ENCODE data around the gene CCDC54. TPM values are rescaled to one million over a fixed set of nuclear protein-coding genes. Genes with fewer than 3 reads are reported as not detected.

The CCDC54 gene
- polyA plus RNA-seq, 1 experiment, result not detected

DNA sequence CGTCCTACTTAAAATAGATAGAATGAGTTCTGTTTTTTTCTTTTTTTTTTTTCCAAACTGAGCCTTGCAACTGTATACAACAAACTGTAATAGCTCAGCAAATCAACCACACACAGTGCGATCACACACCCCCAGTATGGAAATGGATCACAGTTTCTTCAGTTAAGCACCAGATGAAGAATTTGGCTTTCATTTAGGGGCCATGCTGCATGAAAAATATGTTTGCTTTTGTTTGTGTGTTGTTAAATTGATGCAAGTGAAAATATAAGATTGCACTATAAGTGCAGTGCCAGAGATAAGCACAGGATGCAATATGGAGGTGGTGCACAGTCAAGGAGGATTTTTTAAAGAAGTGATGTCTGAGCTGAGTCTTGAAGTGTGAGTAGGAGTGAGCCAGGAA, 17.8 kb downstream of the CCDC54 start:
- H3K27me3 ChIP-seq (ENCODE audit: control insufficient read depth, insufficient read depth, low read length), result no peaks in the 10 kb centered on the region
- H3K4me3 ChIP-seq (ENCODE audit: low read depth, low read length), result no peak overlapping the region
- H3K9me3 ChIP-seq (ENCODE audit: control insufficient read depth, insufficient read depth, low read length), result no peaks in the 10 kb centered on the region
- H3K27ac ChIP-seq (ENCODE audit: low read depth, low read length), result no peak overlapping the region
- no peak for DNase-seq (ENCODE audit: low read depth, low spot score)
- TF ChIP-seq, protein P1, sequence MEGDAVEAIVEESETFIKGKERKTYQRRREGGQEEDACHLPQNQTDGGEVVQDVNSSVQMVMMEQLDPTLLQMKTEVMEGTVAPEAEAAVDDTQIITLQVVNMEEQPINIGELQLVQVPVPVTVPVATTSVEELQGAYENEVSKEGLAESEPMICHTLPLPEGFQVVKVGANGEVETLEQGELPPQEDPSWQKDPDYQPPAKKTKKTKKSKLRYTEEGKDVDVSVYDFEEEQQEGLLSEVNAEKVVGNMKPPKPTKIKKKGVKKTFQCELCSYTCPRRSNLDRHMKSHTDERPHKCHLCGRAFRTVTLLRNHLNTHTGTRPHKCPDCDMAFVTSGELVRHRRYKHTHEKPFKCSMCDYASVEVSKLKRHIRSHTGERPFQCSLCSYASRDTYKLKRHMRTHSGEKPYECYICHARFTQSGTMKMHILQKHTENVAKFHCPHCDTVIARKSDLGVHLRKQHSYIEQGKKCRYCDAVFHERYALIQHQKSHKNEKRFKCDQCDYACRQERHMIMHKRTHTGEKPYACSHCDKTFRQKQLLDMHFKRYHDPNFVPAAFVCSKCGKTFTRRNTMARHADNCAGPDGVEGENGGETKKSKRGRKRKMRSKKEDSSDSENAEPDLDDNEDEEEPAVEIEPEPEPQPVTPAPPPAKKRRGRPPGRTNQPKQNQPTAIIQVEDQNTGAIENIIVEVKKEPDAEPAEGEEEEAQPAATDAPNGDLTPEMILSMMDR (IDR thresholded peaks at IDR 0.05; ENCODE audit: low read depth, low read length), result no peak
- POLR2A ChIA-PET, result no interaction called here
- CTCF ChIA-PET, result interaction anchor here (1.3 to 2.5 kb wide), 2 partner anchors 26 to 35 kb away, joined by 3 to 9 read pairs; no protein-coding TSS in a partner anchor

DNA sequence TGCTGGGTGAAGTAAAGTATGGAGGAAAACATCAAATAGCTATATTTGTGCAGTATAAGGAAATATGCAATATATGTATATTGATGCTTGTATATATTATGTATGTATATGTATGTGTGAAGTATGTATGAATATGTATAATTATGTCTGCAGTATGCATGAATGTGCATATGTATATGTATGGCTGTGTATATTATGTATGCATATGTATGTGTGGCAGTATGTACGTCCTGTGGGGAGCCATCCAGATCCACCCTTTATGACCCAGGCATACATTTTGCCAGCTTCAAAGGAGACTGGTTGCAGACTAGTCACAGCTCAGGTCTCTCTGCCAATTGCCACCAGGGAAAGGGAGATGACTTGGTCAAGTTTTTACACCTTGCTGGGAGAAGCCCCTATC, 24.1 kb downstream of the CCDC54 start:
- ChIA-PET CTCF (interaction anchor here (3.2 to 3.4 kb wide), 2 partner anchors 20 to 130 kb away, joined by 16 to 23 read pairs; no protein-coding TSS in a partner anchor), POLR2A (no interaction called here)
- Histone ChIP-seq H3K27ac (ENCODE audit: low read depth, low read length) (no peak overlapping the region), H3K9me3 (ENCODE audit: control insufficient read depth, insufficient read depth, low read length) (no peaks in the 10 kb centered on the region), H3K27me3 (ENCODE audit: control insufficient read depth, insufficient read depth, low read length) (no peaks in the 10 kb centered on the region), H3K4me3 (ENCODE audit: low read depth, low read length) (no peak overlapping the region)
- no peak for DNase-seq (ENCODE audit: low read depth, low spot score)
- TF ChIP-seq, protein P1 (IDR thresholded peaks at IDR 0.05; ENCODE audit: low read depth, low read length), result no peak

- no peak overlapping the region for H3K27ac ChIP-seq (ENCODE audit: low read depth, low read length)
- no peak overlapping the region for H3K4me3 ChIP-seq (ENCODE audit: low read depth, low read length)
- ChIA-PET CTCF (interaction anchor here (3.2 to 6.2 kb wide), 3 partner anchors 19 to 131 kb away, joined by 16 to 41 read pairs (median 23); no protein-coding TSS in a partner anchor), POLR2A (no interaction called here)
- TF ChIP-seq, protein P1 (IDR thresholded peaks at IDR 0.05; ENCODE audit: low read depth, low read length), result no peak
- no peaks in the 10 kb centered on the region for H3K27me3 ChIP-seq (ENCODE audit: control insufficient read depth, insufficient read depth, low read length)
- DNase-seq (ENCODE audit: low read depth, low spot score), result no peak
- no peaks in the 10 kb centered on the region for H3K9me3 ChIP-seq (ENCODE audit: control insufficient read depth, insufficient read depth, low read length)
Measured at GRCh38 chr3:107402214-107402613, 25.0 kb downstream of the CCDC54 start.

- Histone ChIP-seq H3K27ac (ENCODE audit: low read depth, low read length) (no peak overlapping the region), H3K27me3 (ENCODE audit: control insufficient read depth, insufficient read depth, low read length) (no peaks in the 10 kb centered on the region), H3K9me3 (ENCODE audit: control insufficient read depth, insufficient read depth, low read length) (peaks cover 7% of the 10 kb centered on the region), H3K4me3 (ENCODE audit: low read depth, low read length) (no peak overlapping the region)
- TF ChIP-seq, protein P1 (IDR thresholded peaks at IDR 0.05; ENCODE audit: low read depth, low read length), result no peak
- CTCF ChIA-PET, result interaction anchor here (3.2 to 6.2 kb wide), 3 partner anchors 16 to 133 kb away, joined by 16 to 41 read pairs (median 27); no protein-coding TSS in a partner anchor
- DNase-seq (ENCODE audit: low read depth, low spot score), result no peak
- POLR2A ChIA-PET, result interaction anchor here (0.9 kb wide), 1 partner anchor 38 kb away, joined by 3 read pairs; no protein-coding TSS in a partner anchor
Measured at GRCh38 chr3:107404727-107405469, 27.7 kb downstream of the CCDC54 start.

- Histone ChIP-seq H3K4me3 (ENCODE audit: low read depth, low read length) (no peak overlapping the region), H3K27me3 (ENCODE audit: control insufficient read depth, insufficient read depth, low read length) (no peaks in the 10 kb centered on the region), H3K9me3 (ENCODE audit: control insufficient read depth, insufficient read depth, low read length) (peaks cover 7% of the 10 kb centered on the region), H3K27ac (ENCODE audit: low read depth, low read length) (no peak overlapping the region)
- TF ChIP-seq, protein P1 (IDR thresholded peaks at IDR 0.05; ENCODE audit: low read depth, low read length), result no peak
- ChIA-PET POLR2A (no interaction called here), CTCF (interaction anchor here (0.5 to 7.3 kb wide), 3 partner anchors 13 to 1146 kb away, joined by 3 to 76 read pairs (median 41); no protein-coding TSS in a partner anchor)
- DNase-seq (ENCODE audit: low read depth, low spot score), result no peak
Measured at GRCh38 chr3:107407355-107407754, 30.1 kb downstream of the CCDC54 start.
